HEK293 (cell line): ENCODE measurements around the gene KPNA2.

Experiments used
- SALL2 ChIP-seq: fragments of 450-650 bp; formaldehyde crosslinking; IDR thresholded peaks from 2 replicates; pipeline ENCODE4 v1.5.0; 2017; ENCODE audit warnings: missing biosample characterization, mild to moderate bottlenecking, missing genetic modification characterization, borderline replicate concordance
- ZNF114 ChIP-seq: fragments of 450-650 bp; formaldehyde crosslinking; IDR thresholded peaks from 2 replicates; pipeline ENCODE4 v1.5.0; 2017; ENCODE audit warnings: missing biosample characterization, missing genetic modification characterization
- ZNF423 ChIP-seq: fragments of 450-650 bp; formaldehyde crosslinking; IDR thresholded peaks from 2 replicates; pipeline ENCODE4 v1.5.1; 2016; ENCODE audit warnings: missing biosample characterization, missing genetic modification characterization

GRCh38 chr17:68036304-68037147 lies 991 bp downstream of the KPNA2 start:
- TF ChIP-seq ZNF423 (no peak), SALL2 (tag by site-specific recombination) (no peak), ZNF114 (tag by site-specific recombination) (no peak)
